HCT116 (cell line): ENCODE results near the gene MARCHF3. TPM values are rescaled to one million over a fixed set of nuclear protein-coding genes. Genes with fewer than 3 reads are reported as not detected.

Experiments
- ATAC-seq: fragments of 200-7000 bp; cut with Tn5 transposase; 2 replicates; pipeline ENCODE4 v1.9.1; 2020; ENCODE audit warnings: mild to moderate bottlenecking, moderate library complexity
- BruUV-seq: library from RNA; stranded (reverse); fragments of 400-500 nt; replicated peaks from 2 replicates; lab custom pipeline; 2021; lab: Mats Ljungman, UMichigan
- CTCF ChIA-PET: fragments of 300-600 bp; sonication (Branson Sonifier 250); formaldehyde crosslinking; loops from one replicate; lab custom pipeline; 2021; ENCODE audit warnings: antibody characterized with exemption; lab: Charles Lee
- POLR2A ChIA-PET: fragments of 300-600, 350-600 bp; sonication (Branson Sonifier 250); formaldehyde crosslinking; loops from one replicate; lab custom pipeline; 2021; ENCODE audit warnings: antibody characterized with exemption; lab: Charles Lee
- RAD21 ChIA-PET, 2 experiments: fragments of 300-600 bp; sonication (Branson Sonifier 250); formaldehyde crosslinking; loops; one replicate each; lab custom pipeline; 2023; ENCODE audit warnings: low total read pairs in 2 of 2; ENCODE audit not compliant: uncharacterized antibody in 2 of 2, unreplicated experiment in 2 of 2, low non-redundant PET in 1 of 2; lab: Charles Lee
- DNase-seq: peaks from one replicate; pipeline ENCODE4 v3.0.0-alpha.2; 2010; ENCODE audit warnings: low read depth, low spot score
- H2AFZ ChIP-seq: fragments of 200-600 bp; shearing (Covaris generic), sonication (generic); 2 replicates; pipeline ENCODE4 v1.6.1; 2017; ENCODE audit warnings: low read depth, mixed run types, mixed read lengths, antibody characterized with exemption, low read length; ENCODE audit not compliant: poor library complexity, severe bottlenecking
- H3K27ac ChIP-seq: 2 replicates; pipeline ENCODE4 v1.5.1; 2012; ENCODE audit warnings: low read depth, low read length
- H3K27me3 ChIP-seq: fragments of 200-600 bp; sonication (generic); 2 replicates; pipeline ENCODE4 v1.6.1; 2016; ENCODE audit warnings: mixed run types, low read length, mixed read lengths; ENCODE audit not compliant: insufficient read depth
- H3K36me3 ChIP-seq, 2 experiments: fragments of 200-500 bp in 1 of 2; fragments of 200-600 bp in 1 of 2; sonication (Bioruptor generic) in 1 of 2; sonication (generic) in 1 of 2; 2 replicates each; pipeline versions ENCODE4 v1.5.1 to v1.6.1; 2014 to 2016; ENCODE audit warnings: low read length in 2 of 2, inconsistent platforms in 1 of 2, mixed read lengths in 1 of 2, mixed run types in 1 of 2; ENCODE audit not compliant: insufficient read depth in 2 of 2, control insufficient read depth in 1 of 2
- H3K4me1 ChIP-seq, 2 experiments: fragments of 200-600 bp in 1 of 2; sonication (generic) in 1 of 2; 2 replicates each; pipeline versions ENCODE4 v1.5.1 to v1.6.1; 2012 to 2017; ENCODE audit warnings: low read length in 2 of 2, inconsistent platforms in 1 of 2, mild to moderate bottlenecking in 1 of 2, mixed read lengths in 1 of 2, mixed run types in 1 of 2, moderate library complexity in 1 of 2; ENCODE audit not compliant: insufficient read depth in 2 of 2, control insufficient read depth in 1 of 2
- H3K4me2 ChIP-seq: fragments of 200-600 bp; sonication (generic); 2 replicates; pipeline ENCODE4 v1.6.1; 2017; ENCODE audit warnings: mixed run types, low read length, mixed read lengths
- H3K4me3 ChIP-seq, 2 experiments: fragments of 200-600 bp in 1 of 2; sonication (generic) in 1 of 2; replicated peaks in 1 of 2; 2 replicates each; pipeline ENCODE4 v1.5.1; 2011 to 2016; ENCODE audit warnings: low read length in 2 of 2, control low read depth in 1 of 2, low read depth in 1 of 2, mild to moderate bottlenecking in 1 of 2, mixed read lengths in 1 of 2, mixed run types in 1 of 2
- H3K79me2 ChIP-seq: fragments of 200-600 bp; sonication (generic); 2 replicates; pipeline ENCODE4 v1.6.1; 2017; ENCODE audit warnings: mild to moderate bottlenecking, mixed run types, low read length, moderate library complexity, mixed read lengths; ENCODE audit not compliant: insufficient read depth
- H3K9ac ChIP-seq: fragments of 200-600 bp; sonication (generic); 2 replicates; pipeline ENCODE4 v1.6.1; 2016; ENCODE audit warnings: low read length, mixed read lengths
- H3K9me2 ChIP-seq: fragments of 200-600 bp; sonication (generic), shearing (Covaris generic); 2 replicates; pipeline ENCODE4 v1.6.1; 2017; ENCODE audit warnings: mixed run types, mild to moderate bottlenecking, moderate library complexity; ENCODE audit not compliant: insufficient read depth
- H3K9me3 ChIP-seq, 2 experiments: fragments of 200-500 bp in 1 of 2; fragments of 200-600 bp in 1 of 2; sonication (Bioruptor generic) in 1 of 2; sonication (generic) in 1 of 2; 2 replicates each; pipeline ENCODE4 v1.6.1; 2014 to 2017; ENCODE audit warnings: low read length in 2 of 2, mixed read lengths in 2 of 2, inconsistent platforms in 1 of 2, low read depth in 1 of 2, mild to moderate bottlenecking in 1 of 2, mixed run types in 1 of 2, moderate library complexity in 1 of 2; ENCODE audit not compliant: control insufficient read depth in 1 of 2, insufficient read depth in 1 of 2
- H4K20me1 ChIP-seq: fragments of 200-600 bp; sonication (generic), shearing (Covaris generic); 2 replicates; pipeline ENCODE4 v1.6.1; 2017; ENCODE audit warnings: mixed run types, mild to moderate bottlenecking, moderate library complexity; ENCODE audit not compliant: insufficient read depth
- CBX3 ChIP-seq: IDR thresholded peaks from 2 replicates; pipeline ENCODE4 v1.6.1; 2012; ENCODE audit warnings: low read depth
- CEBPB ChIP-seq: IDR thresholded peaks from 2 replicates; pipeline ENCODE4 v1.6.1; 2012; ENCODE audit warnings: low read depth
- FOSL1 ChIP-seq: IDR thresholded peaks from 2 replicates; pipeline ENCODE4 v1.6.1; 2012; ENCODE audit warnings: low read depth
- JUND ChIP-seq: IDR thresholded peaks from 2 replicates; pipeline ENCODE4 v1.6.1; 2012
- POLR2A ChIP-seq: IDR thresholded peaks from 2 replicates; pipeline ENCODE4 v1.7.0; 2011; ENCODE audit warnings: borderline replicate concordance; ENCODE audit not compliant: insufficient read depth, insufficient read length; ENCODE audit errors: extremely low read depth
- POLR2AphosphoS5 ChIP-seq: IDR thresholded peaks from 2 replicates; pipeline ENCODE4 v1.6.1; 2011; ENCODE audit warnings: mild to moderate bottlenecking, low read depth, low read length, moderate library complexity
- RAD21 ChIP-seq: IDR thresholded peaks from 2 replicates; pipeline ENCODE4 v1.6.1; 2012; ENCODE audit warnings: low read depth, mild to moderate bottlenecking
- SP1 ChIP-seq: IDR thresholded peaks from 2 replicates; pipeline ENCODE4 v1.6.1; 2012; ENCODE audit warnings: low read depth
- SRF ChIP-seq: IDR thresholded peaks from 2 replicates; pipeline ENCODE4 v1.6.1; 2012; ENCODE audit warnings: low read depth
- YY1 ChIP-seq: IDR thresholded peaks from 2 replicates; pipeline ENCODE4 v1.6.1; 2011; ENCODE audit warnings: low read length, low read depth, moderate library complexity, mild to moderate bottlenecking; ENCODE audit not compliant: insufficient replicate concordance; ENCODE audit errors: extremely low read depth
- intact Hi-C: fragments of 100-400 bp; cut with micrococcal nuclease; formaldehyde crosslinking; loops from 2 replicates; pipeline ENCODE4 v1.10.0; 2022
- total RNA-seq: library from RNA; stranded (reverse); gene quantifications from one replicate; pipeline ENCODE4 v1.2.1, GENCODE V29; 2021; ENCODE audit not compliant: unreplicated experiment
- TF ChIP-seq, protein P1 (sequence below): IDR thresholded peaks from 2 replicates; pipeline ENCODE4 v1.6.1; 2012
- TF ChIP-seq, protein P2 (sequence below): IDR thresholded peaks from 2 replicates; pipeline ENCODE4 v1.6.1; 2012; ENCODE audit warnings: low read depth

Gene MARCHF3
- total RNA-seq, 1 experiment from 2014 or later, result 2.3 TPM

DNA sequence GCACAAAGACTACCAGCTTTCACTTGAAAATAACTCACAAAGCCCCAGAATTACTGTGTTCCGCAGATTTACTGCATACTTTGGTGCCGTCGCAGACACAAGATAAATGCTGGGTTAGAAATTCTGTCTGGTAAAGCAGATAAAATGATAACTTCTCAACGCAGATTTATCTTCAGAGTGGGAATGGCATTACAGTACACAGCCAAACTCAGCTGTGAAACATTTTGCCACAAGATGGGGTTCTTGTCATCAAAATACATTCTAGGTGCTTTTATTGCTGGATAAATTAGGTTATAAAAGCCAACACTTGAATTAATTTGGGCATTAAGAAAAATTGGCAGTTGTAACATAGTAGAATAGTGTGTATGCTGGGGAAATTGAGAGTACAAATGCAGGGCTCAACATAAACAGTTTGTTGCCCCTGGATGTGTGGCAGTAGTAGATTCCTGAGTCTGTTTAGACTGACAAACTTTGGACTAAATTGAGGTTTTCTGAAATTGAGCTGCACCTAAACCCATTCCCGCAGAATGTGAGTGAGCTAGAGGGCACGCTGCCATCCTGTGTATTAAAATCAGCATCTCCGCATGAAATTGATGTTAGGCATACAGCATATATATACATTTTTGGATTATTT is 192.3 kb downstream of the MARCHF3 start:
- no peaks in the 10 kb centered on the region for H3K9me2 ChIP-seq
- ATAC-seq (no peak), DNase-seq (no peak)
- BruUV-seq, result no TSS peak
- H3K36me3 ChIP-seq, result peaks cover 13 to 38% of the 10 kb centered on the region in 2 experiments
- no peak overlapping the region for H2AFZ ChIP-seq
- ChIA-PET POLR2A (no interaction called here), RAD21 (no interaction called here), CTCF (interaction anchor here (2.1 kb wide), 1 partner anchor 655 kb away, joined by 11 read pairs; no protein-coding TSS in a partner anchor)
- H4K20me1 ChIP-seq, result peaks cover 4% of the 10 kb centered on the region; the same call in 1 of the 2 replicates
- no peak overlapping the region for H3K27ac ChIP-seq
- H3K9ac ChIP-seq, result no peak overlapping the region
- H3K4me3 ChIP-seq, result no peak overlapping the region
- H3K4me1 ChIP-seq, result no peaks in the 10 kb centered on the region
- H3K9me3 ChIP-seq, result no peaks in the 10 kb centered on the region
- intact Hi-C loops, result loop anchor here (2.0 to 5.0 kb wide), 2 partner anchors 477 to 604 kb away; no protein-coding TSS in a partner anchor
- H3K27me3 ChIP-seq, result no peaks in the 10 kb centered on the region
- H3K79me2 ChIP-seq, result peaks cover 47% of the 10 kb centered on the region
- TF ChIP-seq RAD21 (peak; percentile 28; the same call in 1 of the 2 replicates), SRF (no peak)
- H3K4me2 ChIP-seq, result no peak overlapping the region

DNA sequence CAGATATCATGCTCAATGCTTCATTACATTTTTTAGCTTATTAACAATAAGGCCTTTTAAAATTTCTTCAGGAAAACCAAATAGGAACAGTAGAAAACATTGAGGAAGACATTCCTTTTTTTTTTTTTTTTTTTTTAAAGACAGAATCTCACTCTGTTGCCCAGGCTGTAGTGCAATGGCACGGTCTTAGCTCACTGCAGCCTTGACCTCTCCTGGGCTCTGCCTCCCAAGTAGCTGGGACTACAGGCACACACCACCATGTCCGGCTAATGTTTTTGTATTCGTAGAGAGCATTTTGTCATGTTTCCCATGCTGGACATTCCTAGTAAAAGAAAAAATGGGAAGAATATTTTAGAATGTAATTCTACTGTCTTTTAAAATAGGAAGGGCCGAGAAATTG is 193.1 kb downstream of the MARCHF3 start:
- intact Hi-C loops, result loop anchor here (5.0 kb wide), 1 partner anchor 605 kb away; no protein-coding TSS in a partner anchor
- TF ChIP-seq CBX3 (no peak), CEBPB (no peak), POLR2A (no peak), YY1 (no peak), FOSL1 (no peak), POLR2AphosphoS5 (no peak), SP1 (no peak), JUND (no peak)
- TF ChIP-seq, protein P1, sequence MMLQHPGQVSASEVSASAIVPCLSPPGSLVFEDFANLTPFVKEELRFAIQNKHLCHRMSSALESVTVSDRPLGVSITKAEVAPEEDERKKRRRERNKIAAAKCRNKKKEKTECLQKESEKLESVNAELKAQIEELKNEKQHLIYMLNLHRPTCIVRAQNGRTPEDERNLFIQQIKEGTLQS, result no peak
- TF ChIP-seq, protein P2, sequence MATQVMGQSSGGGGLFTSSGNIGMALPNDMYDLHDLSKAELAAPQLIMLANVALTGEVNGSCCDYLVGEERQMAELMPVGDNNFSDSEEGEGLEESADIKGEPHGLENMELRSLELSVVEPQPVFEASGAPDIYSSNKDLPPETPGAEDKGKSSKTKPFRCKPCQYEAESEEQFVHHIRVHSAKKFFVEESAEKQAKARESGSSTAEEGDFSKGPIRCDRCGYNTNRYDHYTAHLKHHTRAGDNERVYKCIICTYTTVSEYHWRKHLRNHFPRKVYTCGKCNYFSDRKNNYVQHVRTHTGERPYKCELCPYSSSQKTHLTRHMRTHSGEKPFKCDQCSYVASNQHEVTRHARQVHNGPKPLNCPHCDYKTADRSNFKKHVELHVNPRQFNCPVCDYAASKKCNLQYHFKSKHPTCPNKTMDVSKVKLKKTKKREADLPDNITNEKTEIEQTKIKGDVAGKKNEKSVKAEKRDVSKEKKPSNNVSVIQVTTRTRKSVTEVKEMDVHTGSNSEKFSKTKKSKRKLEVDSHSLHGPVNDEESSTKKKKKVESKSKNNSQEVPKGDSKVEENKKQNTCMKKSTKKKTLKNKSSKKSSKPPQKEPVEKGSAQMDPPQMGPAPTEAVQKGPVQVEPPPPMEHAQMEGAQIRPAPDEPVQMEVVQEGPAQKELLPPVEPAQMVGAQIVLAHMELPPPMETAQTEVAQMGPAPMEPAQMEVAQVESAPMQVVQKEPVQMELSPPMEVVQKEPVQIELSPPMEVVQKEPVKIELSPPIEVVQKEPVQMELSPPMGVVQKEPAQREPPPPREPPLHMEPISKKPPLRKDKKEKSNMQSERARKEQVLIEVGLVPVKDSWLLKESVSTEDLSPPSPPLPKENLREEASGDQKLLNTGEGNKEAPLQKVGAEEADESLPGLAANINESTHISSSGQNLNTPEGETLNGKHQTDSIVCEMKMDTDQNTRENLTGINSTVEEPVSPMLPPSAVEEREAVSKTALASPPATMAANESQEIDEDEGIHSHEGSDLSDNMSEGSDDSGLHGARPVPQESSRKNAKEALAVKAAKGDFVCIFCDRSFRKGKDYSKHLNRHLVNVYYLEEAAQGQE, result no peak
- no TSS peak for BruUV-seq
- no peak overlapping the region for H3K27ac ChIP-seq
- no peak overlapping the region for H2AFZ ChIP-seq
- peaks cover 47% of the 10 kb centered on the region for H3K79me2 ChIP-seq
- peaks cover 4% of the 10 kb centered on the region; the same call in 1 of the 2 replicates for H4K20me1 ChIP-seq
- no peak overlapping the region for H3K9ac ChIP-seq
- no peaks in the 10 kb centered on the region for H3K9me2 ChIP-seq
- H3K4me1 ChIP-seq, result no peaks in the 10 kb centered on the region
- RAD21 ChIA-PET, result no interaction called here
- no peak overlapping the region for H3K4me3 ChIP-seq
- no peaks in the 10 kb centered on the region for H3K9me3 ChIP-seq
- H3K27me3 ChIP-seq, result no peaks in the 10 kb centered on the region
- POLR2A ChIA-PET, result no interaction called here
- ATAC-seq, result no peak
- no peak overlapping the region for H3K4me2 ChIP-seq
- DNase-seq, result no peak
- H3K36me3 ChIP-seq, result peaks cover 18 to 38% of the 10 kb centered on the region in 2 experiments
- CTCF ChIA-PET, result interaction anchor here (2.1 kb wide), 1 partner anchor 656 kb away, joined by 11 read pairs; no protein-coding TSS in a partner anchor
